Omental fat pad (tissue), 4 donors: ENCODE results near the gene FAM170B. TPM values are rescaled to one million over a fixed set of nuclear protein-coding genes. Genes with fewer than 3 reads are reported as not detected.

Source experiments
- ATAC-seq: fragments of 150-250 bp; one replicate; pipeline ENCODE4 v1.9.1; 2016; ENCODE audit warnings: mild to moderate bottlenecking, moderate library complexity; ENCODE audit not compliant: low FRiP score
- DNase-seq: peaks from one replicate; pipeline ENCODE4 v3.0.0-alpha.2; 2019; ENCODE audit warnings: low spot score
- CTCF ChIP-seq, 3 donors: fragments of 450-650 bp; IDR thresholded peaks; one replicate each; pipeline ENCODE4 v1.5.1; 2016 to 2017; ENCODE audit warnings: antibody characterized with exemption in 3 of 3, mild to moderate bottlenecking in 3 of 3, moderate library complexity in 2 of 3
- total RNA-seq, 4 donors: library from RNA; depleted of rRNA; stranded (reverse); fragments of >200 nt; gene quantifications; one replicate each; pipeline ENCODE4 v1.1.0, GENCODE V29; 2016

FAM170B gene
- total RNA-seq, 4 donors from 2014 or later: not detected

GRCh38 chr10:49168171-49168540, 34.3 kb upstream of the FAM170B start:
- TF ChIP-seq CTCF (IDR thresholded peaks at IDR 0.05): no peak
- no peak for ATAC-seq
- no peak for DNase-seq

- DNase-seq (no peak), ATAC-seq (no peak)
- no peak for TF ChIP-seq CTCF (IDR thresholded peaks at IDR 0.05)
Measured at GRCh38 chr10:49167425-49168170, 33.8 kb upstream of the FAM170B start.

GRCh38 chr10:49166484-49167400, 32.9 kb upstream of the FAM170B start:
- ATAC-seq: no peak
- TF ChIP-seq CTCF (IDR thresholded peaks at IDR 0.05): no peak
- DNase-seq: no peak

GRCh38 chr10:49165821-49166483, 32.1 kb upstream of the FAM170B start:
- ATAC-seq (no peak), DNase-seq (no peak)
- TF ChIP-seq CTCF (IDR thresholded peaks at IDR 0.05): no peak

GRCh38 chr10:49165259-49165658, 31.4 kb upstream of the FAM170B start:
- no peak for TF ChIP-seq CTCF (IDR thresholded peaks at IDR 0.05)
- no peak for DNase-seq
- no peak for ATAC-seq

- DNase-seq: no peak
Measured at GRCh38 chr10:49164559-49165188, 30.9 kb upstream of the FAM170B start.

More at GRCh38 chr10:49164559-49165188, 30.9 kb upstream of the FAM170B start:
- ATAC-seq: no peak
- TF ChIP-seq CTCF (IDR thresholded peaks at IDR 0.05): no peak
